Gastroesophageal sphincter (tissue), 4 donors: Measurements from ENCODE around the gene RCC2. TPM values are rescaled to one million over a fixed set of nuclear protein-coding genes. Genes with fewer than 3 reads are reported as not detected.

Experiments used
- ATAC-seq: fragments of 150-250 bp; one replicate; pipeline ENCODE4 v1.9.1; 2016; ENCODE audit warnings: mild to moderate bottlenecking, moderate library complexity
- H3K27ac ChIP-seq, 4 donors: fragments of 200-600 bp; sonication (generic) in 3 of 4; 1 replicate in 3 of 4; 2 replicates in 1 of 4; pipeline ENCODE4 v1.5.1; 2016 to 2019
- H3K27me3 ChIP-seq: fragments of 200-600 bp; sonication (generic); one replicate; pipeline ENCODE4 v1.5.1; 2019
- H3K36me3 ChIP-seq, 2 donors: fragments of 200-600 bp; sonication (generic); one replicate each; pipeline ENCODE4 v1.5.1; 2019; ENCODE audit warnings: control low read depth in 1 of 2
- H3K4me1 ChIP-seq, 3 donors: fragments of 200-600 bp; sonication (generic); 1 replicate in 2 of 3; 2 replicates in 1 of 3; pipeline ENCODE4 v1.5.1; 2016 to 2019; ENCODE audit warnings: control low read depth in 2 of 3
- H3K4me3 ChIP-seq, 2 donors: fragments of 200-600 bp; sonication (generic); one replicate each; pipeline ENCODE4 v1.5.1; 2019; ENCODE audit warnings: mild to moderate bottlenecking in 1 of 2, moderate library complexity in 1 of 2
- H3K9me3 ChIP-seq, 3 donors: fragments of 200-600 bp; sonication (generic); one replicate each; pipeline ENCODE4 v1.5.1; 2017 to 2019; ENCODE audit warnings: control low read depth in 2 of 3
- CTCF ChIP-seq, 4 experiments: fragments of 200-600 bp in 2 of 4; fragments of 450-650 bp in 2 of 4; sonication (generic) in 1 of 4; IDR thresholded peaks; one replicate each; pipeline ENCODE4 v1.5.1; 2017 to 2019; ENCODE audit warnings: antibody characterized with exemption in 4 of 4, mild to moderate bottlenecking in 2 of 4, moderate library complexity in 2 of 4
- EP300 ChIP-seq: sonication (generic); formaldehyde crosslinking; IDR thresholded peaks from one replicate; pipeline ENCODE4 v1.6.1; 2017; ENCODE audit warnings: antibody characterized with exemption, mild to moderate bottlenecking
- POLR2A ChIP-seq, 2 donors: fragments of 450-650 bp; IDR thresholded peaks; one replicate each; pipeline ENCODE4 v1.6.1; 2017; ENCODE audit warnings: antibody characterized with exemption in 2 of 2, mild to moderate bottlenecking in 2 of 2, moderate library complexity in 1 of 2
- POLR2AphosphoS5 ChIP-seq: sonication (generic); formaldehyde crosslinking; IDR thresholded peaks from one replicate; pipeline ENCODE4 v1.6.1; 2017; ENCODE audit warnings: antibody characterized with exemption
- WGBS, 2 donors: methylation state at CpG; one replicate each; pipeline ENCODE4 v1.1.5; 2018; ENCODE audit warnings: low coverage in 1 of 2; 5-methylcytosine and 5-hydroxymethylcytosine counted together
- total RNA-seq, 4 donors: library from RNA; depleted of rRNA; stranded (reverse); fragments of >200 nt; gene quantifications; one replicate each; pipeline ENCODE4 v1.1.0, GENCODE V29; 2016

The RCC2 gene
- total RNA-seq, 4 donors from 2014 or later: 9.5 to 21.3 (median 18.5) TPM

- H3K4me3 ChIP-seq: no peak overlapping the region
These were observed 19.7 kb downstream of the RCC2 start for GRCh38 chr1:17419626-17420328.

GRCh38 chr1:17416389-17416788, 23.1 kb downstream of the RCC2 start:
- no peaks in the 10 kb centered on the region for H3K9me3 ChIP-seq
- peaks cover 0 to 95% of the 10 kb centered on the region in 2 donors for H3K36me3 ChIP-seq
- no peaks in the 10 kb centered on the region for H3K27me3 ChIP-seq
- peaks cover 0 to 9% (median 0%) of the 10 kb centered on the region in 3 donors for H3K4me1 ChIP-seq
- ATAC-seq: no peak
- no peak overlapping the region for H3K27ac ChIP-seq
- TF ChIP-seq CTCF (IDR thresholded peaks at IDR 0.05) (no peak), EP300 (no peak), POLR2AphosphoS5 (no peak), POLR2A (IDR thresholded peaks at IDR 0.05) (no peak)
- 91% methylated on average over 17 of the region's 20 CpGs; no CpG with 5 or more reads in 1 of the 2 donors for WGBS, 2 donors
- H3K4me3 ChIP-seq: no peak overlapping the region

More at GRCh38 chr1:17419626-17420328, 19.7 kb downstream of the RCC2 start:
- H3K4me1 ChIP-seq: peaks cover 0 to 29% (median 0%) of the 10 kb centered on the region in 3 donors
- WGBS, 2 donors: 22 to 66% methylated on average over 7 to 18 of the region's 42 CpGs
- H3K27me3 ChIP-seq: no peaks in the 10 kb centered on the region
- peaks cover 0 to 95% of the 10 kb centered on the region in 2 donors for H3K36me3 ChIP-seq
- no peaks in the 10 kb centered on the region for H3K9me3 ChIP-seq
- ATAC-seq: peak; percentile 85
- TF ChIP-seq EP300 (no peak), CTCF (IDR thresholded peaks at IDR 0.05) (peak in 3 of 4 experiments; percentile 96 to 99 (median 99)), POLR2AphosphoS5 (peak; percentile 6), POLR2A (IDR thresholded peaks at IDR 0.05) (no peak)
- H3K27ac ChIP-seq: no peak overlapping the region

GRCh38 chr1:17414022-17414421, 25.5 kb downstream of the RCC2 start:
- WGBS, 2 donors: 70 to 86% methylated on average over 1 to 2 of the region's 2 CpGs
- ATAC-seq: no peak
- TF ChIP-seq EP300 (no peak), CTCF (IDR thresholded peaks at IDR 0.05) (no peak), POLR2A (IDR thresholded peaks at IDR 0.05) (no peak), POLR2AphosphoS5 (no peak)
- no peaks in the 10 kb centered on the region for H3K27me3 ChIP-seq
- no peak overlapping the region for H3K4me3 ChIP-seq
- H3K9me3 ChIP-seq: no peaks in the 10 kb centered on the region
- H3K27ac ChIP-seq: no peak overlapping the region
- peaks cover 0 to 100% of the 10 kb centered on the region in 2 donors for H3K36me3 ChIP-seq
- no peaks in the 10 kb centered on the region for H3K4me1 ChIP-seq

DNA sequence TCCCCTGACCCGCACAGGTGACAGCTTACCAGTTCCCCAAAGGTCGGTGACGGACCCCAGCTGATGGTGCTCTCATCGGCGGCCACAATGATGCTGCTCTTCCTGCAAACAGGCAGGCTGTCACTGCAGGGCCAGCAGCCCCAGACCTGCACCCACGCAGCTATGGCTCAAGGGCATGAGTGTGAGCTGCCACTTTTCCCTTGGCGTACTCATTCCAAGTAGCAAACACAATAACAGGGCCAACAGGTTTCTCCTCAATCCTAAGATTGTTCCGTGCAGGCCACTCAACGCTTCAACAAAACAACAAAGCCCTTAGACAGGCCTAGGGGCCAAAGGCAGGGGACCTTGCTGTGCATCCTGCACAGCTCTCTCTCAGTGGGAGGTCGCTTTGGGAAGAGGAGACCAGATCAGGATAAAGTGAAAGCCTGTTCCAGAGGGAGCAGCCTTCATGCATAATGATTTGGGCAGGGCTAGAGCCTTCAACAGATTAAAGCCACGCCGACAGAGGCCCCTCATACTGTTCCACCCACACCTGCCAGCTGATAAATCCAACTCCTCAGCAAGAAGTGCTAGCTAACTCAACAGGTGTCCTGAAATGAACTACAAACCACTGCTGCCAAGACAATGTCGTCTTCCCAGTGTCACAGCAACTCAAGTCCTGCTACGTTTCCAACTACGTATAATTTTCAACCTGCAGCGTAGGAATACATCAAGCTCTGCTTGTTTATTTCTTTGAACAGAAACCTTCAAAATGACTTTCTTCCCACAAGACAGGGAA, 27.2 kb downstream of the RCC2 start:
- peaks cover 0 to 100% of the 10 kb centered on the region in 2 donors for H3K36me3 ChIP-seq
- H3K27me3 ChIP-seq: no peaks in the 10 kb centered on the region
- WGBS, 2 donors: 74 to 88% methylated on average over 2 to 8 of the region's 16 CpGs
- no peak for ATAC-seq
- TF ChIP-seq CTCF (IDR thresholded peaks at IDR 0.05) (no peak), POLR2AphosphoS5 (no peak), POLR2A (IDR thresholded peaks at IDR 0.05) (no peak)
- no peak overlapping the region for H3K27ac ChIP-seq
- no peaks in the 10 kb centered on the region for H3K4me1 ChIP-seq
- H3K9me3 ChIP-seq: no peaks in the 10 kb centered on the region
- no peak overlapping the region for H3K4me3 ChIP-seq
